NCI-H1417 treated with DMSO at 0.1 percent for 48 hours (cell line): Measurements from ENCODE around the gene FSHR.

Experiments
- DNase-seq: peaks from one replicate; lab custom pipeline; 2025; lab: John Stamatoyannopoulos, UW

The FSHR gene

GRCh38 chr2:49111456-49111855, 42.9 kb downstream of the FSHR start:
- no peak for DNase-seq

DNA sequence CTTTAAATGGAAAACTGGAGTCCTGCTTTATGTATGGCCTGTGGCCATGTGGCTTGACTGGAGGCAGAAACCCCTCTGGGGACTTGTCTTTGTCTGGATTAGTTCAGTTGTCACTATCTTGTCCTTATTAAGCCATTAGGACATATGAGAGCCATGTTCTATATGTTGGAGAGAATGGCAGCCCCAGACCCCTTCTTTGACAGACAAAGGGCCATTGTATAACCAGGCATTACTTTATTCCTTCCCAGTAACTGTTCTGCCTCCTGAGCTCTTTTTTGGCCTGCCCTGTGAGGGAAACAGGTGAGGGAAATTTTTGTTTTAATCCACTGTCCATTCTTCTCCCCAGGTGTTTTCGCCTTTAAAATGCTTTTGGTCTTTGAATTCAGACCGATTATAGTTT, 43.3 kb downstream of the FSHR start:
- no peak for DNase-seq

- no peak for DNase-seq
Measured at GRCh38 chr2:49110571-49110970, 43.7 kb downstream of the FSHR start.

DNA sequence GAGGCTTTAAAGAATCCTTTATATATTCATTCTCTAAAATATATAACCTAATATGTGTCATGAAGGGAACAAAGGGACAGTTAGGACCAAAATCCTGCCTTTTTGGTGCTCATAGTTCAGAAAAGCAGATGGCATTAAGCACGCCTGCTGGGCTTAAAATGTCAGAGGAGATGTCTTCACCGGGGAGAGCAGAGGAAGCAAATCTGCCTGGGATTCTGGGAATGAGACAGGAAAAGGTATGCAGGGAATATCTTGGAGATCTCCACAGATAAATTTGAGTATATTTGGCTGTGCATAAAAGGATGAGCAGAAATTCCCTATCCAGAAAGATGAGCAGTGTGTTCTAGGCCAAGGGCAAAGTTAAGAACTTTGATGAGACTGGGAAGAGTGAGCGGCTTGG, 45.5 kb downstream of the FSHR start:
- no peak for DNase-seq

GRCh38 chr2:49108436-49108835, 45.9 kb downstream of the FSHR start:
- no peak for DNase-seq

GRCh38 chr2:49105506-49105905, 48.8 kb downstream of the FSHR start:
- DNase-seq: no peak

- no peak for DNase-seq
Measured at GRCh38 chr2:49102146-49102545, 52.2 kb downstream of the FSHR start.

DNA sequence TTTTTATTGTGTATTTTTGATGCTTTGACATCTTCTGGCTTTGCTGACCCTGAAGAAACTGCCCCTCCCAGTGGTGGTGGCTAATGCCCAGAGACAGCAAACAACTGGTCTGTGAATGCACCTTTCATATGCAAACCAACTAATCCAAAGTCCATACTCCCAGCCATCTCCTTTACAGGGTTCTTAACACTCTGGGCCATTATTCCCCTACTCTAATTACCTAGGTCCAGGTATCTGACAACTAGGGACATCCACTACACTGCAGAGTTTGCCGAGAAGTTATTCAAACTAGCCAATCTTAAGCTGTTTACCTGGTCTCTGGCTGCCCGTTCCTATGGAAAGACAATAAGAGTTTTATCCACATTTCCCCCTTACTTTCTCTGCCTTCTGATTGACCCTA, 73.6 kb downstream of the FSHR start:
- no peak for DNase-seq

DNA sequence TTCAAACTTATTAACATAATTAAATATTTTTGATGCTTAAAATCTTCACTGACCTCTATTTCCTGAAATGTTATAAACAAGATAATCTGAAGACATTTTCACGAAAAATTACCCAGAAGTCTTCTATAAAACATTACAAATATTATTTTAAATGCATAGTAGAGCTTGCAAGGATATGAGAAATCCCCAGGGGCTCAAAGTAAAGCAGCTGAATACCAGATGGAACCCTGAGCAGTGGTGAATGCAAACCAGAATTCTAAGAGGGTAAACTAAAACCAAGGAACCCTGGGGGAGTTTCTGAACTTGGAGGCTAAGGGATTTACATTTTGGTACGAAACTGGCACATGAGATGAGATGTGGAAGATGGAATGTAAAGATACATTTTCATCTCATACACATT, 83.6 kb downstream of the FSHR start:
- no peak for DNase-seq

DNA sequence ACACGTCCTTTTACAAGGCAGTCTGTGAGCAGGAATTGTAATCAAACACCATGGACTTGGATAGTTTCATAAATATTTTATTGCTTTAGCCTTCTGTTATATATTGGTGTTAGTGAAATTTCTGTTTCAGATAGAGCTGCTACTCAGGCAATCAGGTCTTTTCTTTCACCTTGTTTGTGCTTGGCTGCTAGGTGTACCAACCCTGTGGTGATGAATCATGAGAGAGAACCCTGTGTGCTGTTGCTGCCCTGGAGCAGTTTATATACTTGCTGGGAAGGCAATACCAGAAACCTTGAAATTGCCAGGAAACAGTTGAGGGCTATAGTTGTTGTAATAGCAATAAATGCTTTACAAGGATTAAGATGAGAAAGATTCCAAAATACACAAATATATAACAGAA, 84.5 kb downstream of the FSHR start:
- DNase-seq: no peak

GRCh38 chr2:49068613-49069012, 85.7 kb downstream of the FSHR start:
- DNase-seq: no peak

DNA sequence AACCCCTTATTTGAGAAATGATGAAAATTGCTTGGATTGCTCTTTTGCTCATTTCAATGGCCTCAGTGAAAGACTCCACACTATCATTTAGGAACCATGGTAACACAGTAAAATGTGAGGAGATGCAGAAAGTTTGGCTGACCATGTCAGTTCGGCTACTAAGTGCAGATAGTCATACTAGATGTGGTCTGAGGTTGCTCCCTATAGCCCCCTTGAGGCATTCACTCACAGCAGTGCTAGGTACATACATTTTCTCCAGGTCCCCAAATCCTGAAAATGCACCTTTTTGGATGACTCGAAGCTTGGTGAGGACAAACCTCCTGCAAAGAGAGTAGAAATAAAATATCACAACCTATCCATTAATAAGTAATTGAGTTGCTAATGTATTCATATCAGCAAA, 86.3 kb downstream of the FSHR start:
- DNase-seq: no peak

GRCh38 chr2:49053156-49053555, 101.2 kb downstream of the FSHR start:
- no peak for DNase-seq

DNA sequence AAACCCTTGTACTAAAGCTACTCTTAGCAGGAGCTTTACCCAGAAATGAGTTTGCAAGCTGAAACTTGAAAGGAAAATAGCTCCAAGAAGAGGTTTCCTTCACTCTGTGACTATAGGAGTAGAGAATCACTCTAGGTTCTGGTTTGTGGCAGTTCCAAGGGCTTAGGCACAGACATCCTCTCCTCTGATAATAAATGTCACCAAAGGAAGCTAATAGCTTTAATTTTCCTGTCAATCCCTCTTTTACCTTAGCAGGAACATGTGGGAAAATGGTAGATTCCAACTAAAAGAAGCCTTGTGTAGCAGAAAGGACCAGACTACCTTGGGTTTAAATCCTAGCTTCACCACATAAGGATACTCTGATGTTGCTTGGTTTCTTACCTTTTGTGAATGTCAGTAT, 104.0 kb downstream of the FSHR start:
- no peak for DNase-seq

GRCh38 chr2:49049161-49049560, 105.2 kb downstream of the FSHR start:
- DNase-seq: no peak

- no peak for DNase-seq
Measured at GRCh38 chr2:49045083-49045482, 109.2 kb downstream of the FSHR start.

- DNase-seq: peak; percentile 67
Measured at GRCh38 chr2:49044350-49045079, 109.8 kb downstream of the FSHR start.

- DNase-seq: no peak
Measured at GRCh38 chr2:49043405-49043982, 110.8 kb downstream of the FSHR start.

DNA sequence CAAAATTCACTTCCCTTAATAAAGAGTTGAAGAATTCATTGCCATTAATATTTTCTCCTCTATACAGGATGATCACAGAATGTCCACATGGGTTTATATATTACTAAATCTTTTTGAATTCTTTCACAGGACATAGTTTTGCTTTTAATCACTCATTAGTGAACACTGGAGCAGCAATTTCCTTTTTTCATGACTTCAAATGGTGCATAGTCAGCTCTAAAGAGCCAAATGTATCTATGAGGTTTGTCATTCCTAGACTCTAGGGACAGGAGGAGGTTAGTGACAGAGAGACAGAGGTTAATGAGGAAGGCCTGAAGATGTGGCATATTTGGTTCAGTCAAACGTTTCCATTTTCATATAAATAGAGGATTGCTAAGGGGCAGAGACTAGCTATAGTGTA, 111.8 kb downstream of the FSHR start:
- no peak for DNase-seq

DNA sequence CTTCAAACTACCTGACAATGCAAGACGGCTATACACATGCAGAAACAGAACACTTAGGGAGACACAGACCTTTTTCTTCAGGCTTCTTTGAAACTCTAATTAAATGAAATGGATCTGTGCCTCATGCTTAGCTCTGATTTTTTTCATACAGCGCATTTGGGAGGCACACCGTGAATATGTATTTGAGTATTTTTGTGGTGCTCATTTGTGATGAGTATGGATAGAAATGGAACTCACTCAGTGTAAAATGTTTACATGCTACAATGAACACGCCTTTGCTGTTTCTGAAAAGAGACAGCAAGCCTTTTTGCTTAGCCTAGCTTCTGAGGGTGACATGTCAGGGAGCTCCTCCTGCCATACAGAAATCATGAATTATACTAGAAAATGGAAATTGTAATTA, 113.3 kb downstream of the FSHR start:
- no peak for DNase-seq

- no peak for DNase-seq
Measured at GRCh38 chr2:49037197-49037596, 117.1 kb downstream of the FSHR start.

DNA sequence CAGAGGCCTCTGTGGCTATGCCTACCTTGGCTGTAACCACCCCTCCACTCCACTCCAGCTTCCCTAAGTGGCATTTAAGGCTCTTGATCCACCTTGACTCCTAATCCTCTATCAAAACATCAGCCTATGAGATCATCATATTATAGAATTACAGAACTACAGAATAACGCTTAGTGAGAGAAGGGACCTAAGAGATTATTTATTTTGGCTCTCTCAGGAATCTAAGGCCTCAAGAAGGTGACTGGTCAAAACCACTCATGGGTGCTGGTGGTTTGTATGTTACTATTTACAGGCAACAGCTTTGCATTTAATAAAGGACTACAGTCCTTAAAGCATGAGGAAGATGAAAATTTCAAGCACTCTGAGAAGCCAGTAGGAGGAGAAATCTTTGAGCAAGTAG, 118.8 kb downstream of the FSHR start:
- no peak for DNase-seq

DNA sequence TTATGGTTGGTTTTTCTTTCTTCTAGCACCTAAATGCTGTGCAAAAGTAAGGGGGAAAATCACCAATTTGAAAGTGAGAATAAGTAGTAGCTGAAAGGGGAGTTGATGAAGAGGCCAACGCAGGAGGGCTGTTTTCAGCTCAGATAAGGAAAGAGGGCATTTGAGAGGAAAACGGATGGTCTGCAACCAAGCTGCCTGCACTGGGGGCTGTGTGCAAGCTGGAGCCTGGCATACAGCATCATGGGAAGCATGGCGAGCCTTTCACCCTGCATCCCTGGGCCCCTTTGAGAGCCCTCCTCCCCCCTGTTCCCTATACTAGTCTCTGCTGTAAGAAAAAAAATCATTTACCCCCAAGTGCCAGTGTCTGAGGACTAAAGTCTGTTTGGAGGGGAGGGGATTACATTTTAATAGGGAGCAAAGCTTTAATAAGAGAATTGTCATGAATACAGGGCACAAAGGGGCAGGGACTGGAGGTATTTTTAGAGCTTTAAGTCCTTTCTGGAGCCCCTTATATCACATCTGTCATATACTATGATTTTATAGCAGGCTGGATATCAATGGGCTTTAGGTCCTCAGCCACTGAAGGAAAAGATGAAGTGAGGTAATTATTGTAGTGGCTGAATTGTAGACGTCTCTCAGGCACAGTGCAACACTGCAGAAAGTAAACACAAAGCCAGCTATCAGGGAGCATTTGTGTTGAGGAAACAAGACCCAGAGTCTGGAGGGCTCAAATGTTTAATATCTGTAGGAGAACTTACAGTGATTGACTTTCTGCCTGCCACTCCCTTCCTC, 120.7 kb downstream of the FSHR start:
- DNase-seq: no peak
